Measurements from ENCODE around the gene FOXO3.

Gene FOXO3

DNA sequence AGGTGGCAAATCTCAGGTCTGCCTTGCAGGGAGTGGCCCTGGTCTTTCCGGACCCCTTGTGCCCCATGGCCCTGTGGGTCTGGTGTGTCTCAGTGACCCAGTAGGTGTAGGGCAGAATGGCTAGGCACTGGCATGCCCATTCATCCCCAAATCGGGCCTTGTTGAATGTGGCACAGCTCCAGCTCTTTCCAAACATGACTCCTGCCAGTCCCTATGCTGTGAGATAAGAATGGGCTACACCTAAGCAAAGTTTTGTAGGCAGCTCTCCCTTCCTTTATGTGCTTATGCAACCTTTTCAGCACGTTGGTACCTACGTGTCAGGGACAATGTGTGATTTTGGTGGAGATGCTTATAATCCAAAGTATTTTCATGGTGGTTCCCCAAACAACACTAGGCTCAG lies 33.9 kb downstream of the FOXO3 start:
- H3K4me3 ChIP-seq (ENCODE audit: control insufficient read depth, low read depth, low read length) = no peak overlapping the region
- DNase-seq (ENCODE audit: low read depth) = no peak
- TF ChIP-seq, protein P1, sequence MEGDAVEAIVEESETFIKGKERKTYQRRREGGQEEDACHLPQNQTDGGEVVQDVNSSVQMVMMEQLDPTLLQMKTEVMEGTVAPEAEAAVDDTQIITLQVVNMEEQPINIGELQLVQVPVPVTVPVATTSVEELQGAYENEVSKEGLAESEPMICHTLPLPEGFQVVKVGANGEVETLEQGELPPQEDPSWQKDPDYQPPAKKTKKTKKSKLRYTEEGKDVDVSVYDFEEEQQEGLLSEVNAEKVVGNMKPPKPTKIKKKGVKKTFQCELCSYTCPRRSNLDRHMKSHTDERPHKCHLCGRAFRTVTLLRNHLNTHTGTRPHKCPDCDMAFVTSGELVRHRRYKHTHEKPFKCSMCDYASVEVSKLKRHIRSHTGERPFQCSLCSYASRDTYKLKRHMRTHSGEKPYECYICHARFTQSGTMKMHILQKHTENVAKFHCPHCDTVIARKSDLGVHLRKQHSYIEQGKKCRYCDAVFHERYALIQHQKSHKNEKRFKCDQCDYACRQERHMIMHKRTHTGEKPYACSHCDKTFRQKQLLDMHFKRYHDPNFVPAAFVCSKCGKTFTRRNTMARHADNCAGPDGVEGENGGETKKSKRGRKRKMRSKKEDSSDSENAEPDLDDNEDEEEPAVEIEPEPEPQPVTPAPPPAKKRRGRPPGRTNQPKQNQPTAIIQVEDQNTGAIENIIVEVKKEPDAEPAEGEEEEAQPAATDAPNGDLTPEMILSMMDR (IDR thresholded peaks at IDR 0.05; ENCODE audit: control insufficient read depth, insufficient read depth, low read depth, low read length, missing control alignments) = no peak

DNA sequence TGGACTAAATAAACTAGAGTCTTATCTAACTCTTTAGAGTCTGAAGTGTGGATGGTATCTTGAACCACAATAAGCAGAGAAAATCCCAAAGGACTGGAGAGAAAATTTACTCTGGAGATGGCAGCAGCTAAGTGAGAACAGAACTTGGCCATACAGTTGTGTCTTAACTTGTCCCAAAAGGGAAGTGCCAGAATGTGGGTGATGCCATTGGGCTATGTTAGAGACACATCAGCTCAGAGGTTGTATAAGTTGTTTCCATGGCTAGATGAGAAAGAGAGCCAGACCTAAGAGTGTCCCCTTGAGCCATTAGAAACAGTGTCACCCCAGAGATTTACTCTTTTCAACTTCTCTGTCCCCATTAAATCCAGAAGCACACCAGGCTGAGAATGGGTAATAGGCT lies 36.2 kb downstream of the FOXO3 start:
- no peak overlapping the region for H3K4me3 ChIP-seq (ENCODE audit: control insufficient read depth, low read depth, low read length)
- DNase-seq (ENCODE audit: low read depth) = no peak
- TF ChIP-seq, protein P1 (IDR thresholded peaks at IDR 0.05; ENCODE audit: control insufficient read depth, insufficient read depth, low read depth, low read length, missing control alignments) = no peak

DNA sequence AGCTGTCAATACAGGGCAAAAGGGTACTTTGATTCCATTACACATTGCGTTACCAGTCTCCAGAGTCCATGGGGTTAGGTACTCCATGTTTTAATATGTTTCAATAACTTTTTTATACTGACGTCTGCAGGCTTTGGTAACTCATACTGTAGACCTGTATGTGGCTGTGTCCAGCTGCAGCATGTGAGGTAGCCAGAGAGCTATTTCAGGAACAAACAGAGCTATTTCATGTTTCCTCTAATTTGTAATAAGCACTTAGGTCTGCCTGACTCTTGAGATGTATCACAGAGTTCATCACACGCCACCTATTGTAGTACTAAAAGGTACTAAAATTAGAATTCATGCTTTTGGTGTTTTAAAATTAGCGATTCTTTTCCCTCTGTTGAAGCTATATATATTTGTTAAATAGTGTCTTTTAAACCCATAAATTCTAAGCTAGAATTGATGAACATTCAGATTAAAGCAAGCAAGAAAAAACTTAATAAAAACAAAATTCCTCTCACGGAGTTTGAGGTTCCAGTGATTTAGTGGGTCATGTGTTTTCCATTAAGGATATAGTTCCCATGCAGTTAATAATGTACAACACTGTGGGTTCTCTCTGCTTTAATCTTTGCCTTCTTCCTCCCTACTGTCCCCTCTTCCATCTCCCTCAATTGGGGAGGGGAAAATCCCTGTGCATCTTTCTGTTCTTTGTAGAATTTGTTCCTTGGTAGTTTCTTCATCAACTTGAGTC lies 37.0 kb downstream of the FOXO3 start:
- no peak overlapping the region for H3K4me3 ChIP-seq (ENCODE audit: control insufficient read depth, low read depth, low read length)
- DNase-seq (ENCODE audit: low read depth) = no peak
- TF ChIP-seq, protein P1 (IDR thresholded peaks at IDR 0.05; ENCODE audit: control insufficient read depth, insufficient read depth, low read depth, low read length, missing control alignments) = no peak

DNA sequence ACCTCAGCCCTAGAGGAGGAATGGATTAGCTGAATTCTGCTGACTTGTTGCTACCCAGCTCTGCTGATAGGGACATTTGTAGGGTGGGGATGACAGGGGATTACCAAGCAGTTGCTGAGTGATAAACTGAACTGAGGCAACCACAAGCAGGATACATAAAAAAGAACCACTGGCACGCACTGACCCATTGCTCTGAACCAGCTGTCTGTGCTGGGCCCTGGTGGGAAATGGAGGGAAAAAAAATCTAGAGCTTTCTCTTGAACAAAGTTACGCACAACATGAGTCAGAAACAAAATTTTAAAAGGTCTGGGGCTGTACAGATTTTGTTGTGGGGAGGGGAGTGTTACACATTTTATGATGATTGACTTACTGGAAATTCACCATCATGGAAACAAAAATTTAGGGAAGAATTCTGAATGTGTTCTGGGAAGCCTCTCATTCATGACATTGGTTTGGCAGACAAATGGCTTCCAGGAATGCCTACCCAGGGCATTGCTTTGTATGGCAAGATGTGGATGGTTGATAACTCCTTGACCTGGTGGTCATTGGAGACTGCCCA lies 37.7 kb downstream of the FOXO3 start:
- DNase-seq (ENCODE audit: low read depth) = peak; percentile 92
- TF ChIP-seq, protein P1 (IDR thresholded peaks at IDR 0.05; ENCODE audit: control insufficient read depth, insufficient read depth, low read depth, low read length, missing control alignments) = peak; percentile 5

DNA sequence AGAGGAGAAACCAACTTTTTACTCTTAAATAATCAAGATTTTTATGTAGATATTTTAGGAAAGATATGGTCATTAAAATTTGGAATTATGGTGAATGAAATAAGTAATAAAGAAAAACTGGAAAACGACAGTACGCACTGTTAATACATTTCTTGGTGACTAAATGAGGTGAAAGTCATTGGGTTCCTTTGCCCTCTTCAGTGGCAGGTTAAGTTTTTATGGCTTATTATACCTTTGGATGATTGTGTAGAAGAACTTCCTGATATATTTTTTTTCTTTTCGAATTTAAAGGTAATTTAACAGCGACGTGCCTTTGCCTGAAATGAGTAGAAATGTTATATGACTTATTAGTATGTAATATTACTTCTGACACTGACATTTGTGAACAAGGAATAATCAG lies 43.4 kb downstream of the FOXO3 start:
- DNase-seq (ENCODE audit: low read depth) = no peak
- no peak overlapping the region for H3K4me3 ChIP-seq (ENCODE audit: control insufficient read depth, low read depth, low read length)
- TF ChIP-seq, protein P1 (IDR thresholded peaks at IDR 0.05; ENCODE audit: control insufficient read depth, insufficient read depth, low read depth, low read length, missing control alignments) = no peak

More for the DNA sequence above, 37.7 kb downstream of the FOXO3 start:
- no peak overlapping the region for H3K4me3 ChIP-seq (ENCODE audit: control insufficient read depth, low read depth, low read length)

DNA sequence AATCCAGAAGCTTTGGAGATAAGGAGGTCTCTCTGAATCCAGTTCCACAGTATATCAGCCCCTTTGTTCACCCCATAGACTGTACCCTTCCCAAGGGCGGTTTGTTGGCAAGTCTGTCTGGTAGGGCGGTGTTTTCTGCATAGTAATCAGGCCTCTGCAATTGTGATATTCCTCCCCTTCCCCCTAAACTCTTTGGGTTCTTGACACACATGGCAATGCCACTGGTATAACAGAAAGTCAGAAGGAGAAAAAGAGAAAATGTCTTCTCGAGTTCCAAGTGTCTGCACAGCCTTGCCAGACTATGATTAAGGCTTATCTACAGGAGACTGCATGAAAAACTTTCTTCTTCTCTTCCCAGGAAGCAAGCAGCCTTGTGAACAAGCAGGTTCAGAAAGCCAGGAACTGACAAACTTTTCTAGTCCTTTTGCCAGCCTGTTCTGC lies 45.6 kb downstream of the FOXO3 start:
- TF ChIP-seq, protein P1 (IDR thresholded peaks at IDR 0.05; ENCODE audit: control insufficient read depth, insufficient read depth, low read depth, low read length, missing control alignments) = no peak
- DNase-seq (ENCODE audit: low read depth) = no peak

More for the DNA sequence above, 45.6 kb downstream of the FOXO3 start:
- H3K4me3 ChIP-seq (ENCODE audit: control insufficient read depth, low read depth, low read length) = no peak overlapping the region

Measured in AG09309 (cell line).